Measurements from ENCODE around the gene GNGT1. TPM values are rescaled to one million over a fixed set of nuclear protein-coding genes. Genes with fewer than 3 reads are reported as not detected.

GNGT1 gene
- total RNA-seq: 0.65 and 1.0 TPM in 2 replicates
- long read RNA-seq, partial matches to known transcripts: 0 of 7 reads
- long read RNA-seq, other reads (novel, unspliced or antisense): 7 of 7 reads

DNA sequence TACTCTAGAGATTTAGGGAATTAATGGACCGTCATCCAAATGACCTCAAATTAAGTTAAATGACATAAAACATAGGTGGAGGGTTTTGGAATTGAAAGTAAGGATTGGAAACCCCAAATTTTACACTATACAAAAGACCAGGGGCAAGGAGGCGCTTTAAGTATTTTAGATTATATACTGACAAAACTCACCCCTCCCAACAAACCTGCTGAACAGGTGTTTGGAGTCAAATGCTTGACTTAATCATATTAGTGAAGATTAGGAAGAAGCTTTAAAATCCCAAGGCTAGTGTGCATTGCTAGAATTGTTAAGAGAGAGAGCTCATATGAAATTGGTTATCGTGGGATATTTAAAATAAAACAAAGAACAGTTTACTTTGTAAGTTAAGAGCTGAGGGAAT is at the start of gene GNGT1:
GNGT1 (plus strand) TSS at position 301 of the 400 bp plus-strand sequence. CDS start 180 bp downstream, outside the sequence.
- DNase-seq (ENCODE audit: low read depth, low spot score): no peak
- peaks cover 10% of the 10 kb centered on the region for H3K4me1 Mint-ChIP-seq
- TF ChIP-seq, protein P1, sequence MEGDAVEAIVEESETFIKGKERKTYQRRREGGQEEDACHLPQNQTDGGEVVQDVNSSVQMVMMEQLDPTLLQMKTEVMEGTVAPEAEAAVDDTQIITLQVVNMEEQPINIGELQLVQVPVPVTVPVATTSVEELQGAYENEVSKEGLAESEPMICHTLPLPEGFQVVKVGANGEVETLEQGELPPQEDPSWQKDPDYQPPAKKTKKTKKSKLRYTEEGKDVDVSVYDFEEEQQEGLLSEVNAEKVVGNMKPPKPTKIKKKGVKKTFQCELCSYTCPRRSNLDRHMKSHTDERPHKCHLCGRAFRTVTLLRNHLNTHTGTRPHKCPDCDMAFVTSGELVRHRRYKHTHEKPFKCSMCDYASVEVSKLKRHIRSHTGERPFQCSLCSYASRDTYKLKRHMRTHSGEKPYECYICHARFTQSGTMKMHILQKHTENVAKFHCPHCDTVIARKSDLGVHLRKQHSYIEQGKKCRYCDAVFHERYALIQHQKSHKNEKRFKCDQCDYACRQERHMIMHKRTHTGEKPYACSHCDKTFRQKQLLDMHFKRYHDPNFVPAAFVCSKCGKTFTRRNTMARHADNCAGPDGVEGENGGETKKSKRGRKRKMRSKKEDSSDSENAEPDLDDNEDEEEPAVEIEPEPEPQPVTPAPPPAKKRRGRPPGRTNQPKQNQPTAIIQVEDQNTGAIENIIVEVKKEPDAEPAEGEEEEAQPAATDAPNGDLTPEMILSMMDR (conservative IDR thresholded peaks at IDR 0.05): no peak
- no peaks in the 10 kb centered on the region for H3K27me3 Mint-ChIP-seq (ENCODE audit: low read depth)
- no peak within 1 kb of the TSS for H3K27ac Mint-ChIP-seq (ENCODE audit: unreplicated experiment)
- H3K36me3 Mint-ChIP-seq (ENCODE audit: low read depth): no peaks in the 10 kb centered on the region
- H3K4me3 Mint-ChIP-seq: no peak within 1 kb of the TSS
- H3K9me3 Mint-ChIP-seq: no peaks in the 10 kb centered on the region

DNA sequence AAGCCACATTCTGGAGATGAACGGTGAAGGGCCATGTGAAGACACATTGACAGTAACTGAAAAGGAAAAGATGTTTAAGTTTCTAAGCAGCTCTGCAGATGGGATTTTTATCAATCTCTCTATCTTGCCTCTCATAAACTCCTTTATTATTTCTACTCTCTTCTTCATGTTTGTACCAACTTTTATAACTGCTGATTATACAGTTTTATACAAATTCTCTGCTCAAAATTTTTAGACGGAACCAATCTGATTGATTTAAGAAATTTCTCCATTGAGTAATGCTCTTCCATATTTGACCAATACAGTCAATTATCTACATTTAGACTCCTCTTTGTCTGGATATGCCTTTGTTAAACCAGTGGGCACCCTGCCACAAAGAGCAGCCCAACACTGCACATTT is 47.5 kb upstream of the GNGT1 start:
- H3K9me3 Mint-ChIP-seq: peaks cover 2% of the 10 kb centered on the region
- H3K4me3 Mint-ChIP-seq: no peak overlapping the region
- no peak overlapping the region for H3K27ac Mint-ChIP-seq (ENCODE audit: unreplicated experiment)
- no peaks in the 10 kb centered on the region for H3K36me3 Mint-ChIP-seq (ENCODE audit: low read depth)
- TF ChIP-seq, protein P1 (conservative IDR thresholded peaks at IDR 0.05): no peak
- H3K27me3 Mint-ChIP-seq (ENCODE audit: low read depth): no peaks in the 10 kb centered on the region
- DNase-seq (ENCODE audit: low read depth, low spot score): no peak
- H3K4me1 Mint-ChIP-seq: no peaks in the 10 kb centered on the region

DNA sequence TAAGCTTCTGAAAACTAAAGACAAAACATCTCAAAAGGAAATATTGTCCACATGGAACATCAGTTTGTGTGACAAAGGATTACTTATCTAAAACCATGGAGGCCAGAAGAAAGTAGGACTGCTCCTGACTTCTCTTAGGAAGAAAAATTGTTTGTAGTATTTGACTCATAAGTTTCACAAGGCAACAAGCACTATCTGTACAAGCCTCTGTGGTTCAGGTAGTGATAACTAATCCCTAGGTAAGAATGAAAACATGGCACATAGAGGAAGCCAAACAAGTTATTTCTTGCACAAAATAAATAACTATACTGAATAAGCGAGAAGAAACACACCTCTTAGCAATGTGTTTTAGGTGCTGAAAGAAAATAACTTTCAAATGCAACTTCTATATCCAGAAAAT is 46.1 kb upstream of the GNGT1 start:
- TF ChIP-seq, protein P1 (conservative IDR thresholded peaks at IDR 0.05): no peak
- H3K4me3 Mint-ChIP-seq: no peak overlapping the region
- no peaks in the 10 kb centered on the region for H3K27me3 Mint-ChIP-seq (ENCODE audit: low read depth)
- no peaks in the 10 kb centered on the region for H3K36me3 Mint-ChIP-seq (ENCODE audit: low read depth)
- no peaks in the 10 kb centered on the region for H3K9me3 Mint-ChIP-seq
- DNase-seq (ENCODE audit: low read depth, low spot score): no peak
- H3K27ac Mint-ChIP-seq (ENCODE audit: unreplicated experiment): no peak overlapping the region
- H3K4me1 Mint-ChIP-seq: no peaks in the 10 kb centered on the region

DNA sequence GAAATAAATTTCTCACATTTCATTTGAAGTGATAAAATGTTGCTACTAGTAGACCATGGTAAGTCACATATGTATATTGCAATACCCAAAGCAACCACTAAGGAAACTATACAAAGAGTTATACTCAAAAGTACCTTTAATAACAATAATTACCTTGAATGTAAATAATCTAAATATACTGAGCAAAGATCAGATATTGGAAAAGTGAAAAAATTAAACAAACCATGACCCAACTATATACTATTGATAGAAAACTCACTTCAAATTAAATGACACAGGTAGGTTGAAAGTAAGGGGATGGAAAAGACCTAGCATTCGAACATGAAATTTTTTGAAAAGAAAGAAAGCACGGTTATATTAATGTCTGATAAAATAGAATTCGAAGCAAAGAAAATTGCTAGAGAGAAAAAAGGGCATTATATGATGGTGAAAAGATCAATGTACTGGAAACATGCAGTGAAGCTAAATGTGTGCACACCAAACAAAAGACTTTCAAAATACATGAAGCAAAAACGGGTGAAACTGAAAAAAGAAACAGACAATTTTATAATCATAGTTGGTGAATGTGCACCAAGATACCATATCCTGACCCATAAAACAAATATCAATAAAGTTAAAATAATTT is 44.9 kb upstream of the GNGT1 start:
- DNase-seq (ENCODE audit: low read depth, low spot score): no peak
- H3K4me3 Mint-ChIP-seq: no peak overlapping the region
- no peaks in the 10 kb centered on the region for H3K27me3 Mint-ChIP-seq (ENCODE audit: low read depth)
- no peak overlapping the region for H3K27ac Mint-ChIP-seq (ENCODE audit: unreplicated experiment)
- no peaks in the 10 kb centered on the region for H3K9me3 Mint-ChIP-seq
- no peaks in the 10 kb centered on the region for H3K4me1 Mint-ChIP-seq
- no peaks in the 10 kb centered on the region for H3K36me3 Mint-ChIP-seq (ENCODE audit: low read depth)
- TF ChIP-seq, protein P1 (conservative IDR thresholded peaks at IDR 0.05): peak; percentile 55

DNA sequence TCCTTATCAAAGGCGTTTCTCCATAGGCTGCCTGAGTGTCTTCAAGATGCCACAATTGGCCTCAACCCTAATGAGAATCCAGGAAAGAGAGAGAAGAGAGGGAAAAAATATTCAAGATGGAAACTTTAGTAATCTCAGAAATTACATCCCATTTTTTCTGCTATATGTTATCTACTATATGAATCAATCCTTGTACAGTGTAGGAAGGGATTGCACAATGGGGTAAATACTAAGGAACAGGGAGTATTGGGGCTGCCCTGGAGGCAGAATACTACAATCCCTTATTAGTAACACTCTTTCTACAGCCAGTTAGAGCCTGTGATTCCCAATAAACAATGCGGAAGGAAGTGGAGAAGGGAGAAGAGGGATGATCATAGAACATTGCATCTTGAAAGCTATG is 43.7 kb upstream of the GNGT1 start:
- Mint-ChIP-seq H3K27ac (ENCODE audit: unreplicated experiment) (no peak overlapping the region), H3K4me3 (no peak overlapping the region), H3K27me3 (ENCODE audit: low read depth) (no peaks in the 10 kb centered on the region), H3K36me3 (ENCODE audit: low read depth) (no peaks in the 10 kb centered on the region), H3K4me1 (no peaks in the 10 kb centered on the region), H3K9me3 (no peaks in the 10 kb centered on the region)
- no peak for DNase-seq (ENCODE audit: low read depth, low spot score)
- TF ChIP-seq, protein P1 (conservative IDR thresholded peaks at IDR 0.05): no peak
